HUES64 (cell line): ENCODE data around the gene IPO7.

ENCODE experiments used
- H3K27ac ChIP-seq: 2 replicates; pipeline ENCODE4 v1.7.0; 2013; ENCODE audit warnings: low read depth, low read length, inconsistent platforms
- H3K27me3 ChIP-seq: 2 replicates; pipeline ENCODE4 v1.6.1; 2013; ENCODE audit warnings: mild to moderate bottlenecking, low read length; ENCODE audit not compliant: insufficient read depth
- H3K36me3 ChIP-seq: 2 replicates; pipeline ENCODE4 v1.6.1; 2013; ENCODE audit warnings: mild to moderate bottlenecking, low read length; ENCODE audit not compliant: insufficient read depth
- H3K4me1 ChIP-seq: 2 replicates; pipeline ENCODE4 v1.6.1; 2013; ENCODE audit warnings: mild to moderate bottlenecking, low read length, moderate library complexity; ENCODE audit not compliant: insufficient read depth
- H3K4me3 ChIP-seq: 2 replicates; pipeline ENCODE4 v1.5.1; 2013; ENCODE audit warnings: mild to moderate bottlenecking, low read length, moderate library complexity
- H3K9ac ChIP-seq: 2 replicates; pipeline ENCODE4 v1.6.1; 2013; ENCODE audit warnings: mild to moderate bottlenecking, low read depth, low read length
- H3K9me3 ChIP-seq: 2 replicates; pipeline ENCODE4 v1.6.1; 2013; ENCODE audit warnings: low read depth, low read length; ENCODE audit not compliant: insufficient read depth
- WGBS: fragments of 150-250, 120-280 bp; methylation state at CpG from one replicate; pipeline ENCODE4 v1.1.7; 2013; ENCODE audit warnings: missing lambda C conversion rate; 5-methylcytosine and 5-hydroxymethylcytosine counted together

Gene IPO7

DNA sequence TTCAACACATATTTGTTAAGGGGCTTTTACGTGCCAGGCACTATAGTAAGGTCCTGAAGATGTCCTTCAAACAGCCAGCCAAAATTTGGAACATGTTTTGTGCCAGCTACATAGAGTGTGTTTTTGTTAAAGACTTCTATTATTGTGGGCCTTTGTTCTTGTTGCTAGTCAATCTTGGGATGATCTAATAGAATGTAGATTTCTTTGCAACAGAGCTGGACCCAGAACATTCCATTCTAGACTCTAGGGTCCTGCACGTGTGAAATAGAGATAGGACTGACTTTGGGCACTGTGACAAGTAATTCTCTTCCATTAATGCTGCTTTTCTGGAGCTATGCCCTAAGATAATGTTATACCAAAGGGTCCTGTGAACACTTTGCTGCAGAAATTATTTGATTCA, 16.9 kb upstream of the IPO7 start:
- H3K9ac ChIP-seq = no peak overlapping the region
- 74% methylated on average over 2 of the region's 2 CpGs for WGBS
- H3K36me3 ChIP-seq = no peaks in the 10 kb centered on the region
- H3K27ac ChIP-seq = no peak overlapping the region
- H3K4me1 ChIP-seq = peaks cover 21% of the 10 kb centered on the region
- no peaks in the 10 kb centered on the region for H3K9me3 ChIP-seq
- H3K27me3 ChIP-seq = no peaks in the 10 kb centered on the region
- no peak overlapping the region for H3K4me3 ChIP-seq

- H3K9me3 ChIP-seq = no peaks in the 10 kb centered on the region
- H3K4me3 ChIP-seq = no peak overlapping the region
- 100% methylated on average over 1 of the region's 1 CpG for WGBS
- H3K27ac ChIP-seq = no peak overlapping the region
- no peak overlapping the region for H3K9ac ChIP-seq
- H3K4me1 ChIP-seq = peaks cover 16% of the 10 kb centered on the region
- no peaks in the 10 kb centered on the region for H3K27me3 ChIP-seq
- no peaks in the 10 kb centered on the region for H3K36me3 ChIP-seq
Observed at GRCh38 chr11:9377036-9377435, 7.4 kb upstream of the IPO7 start.

DNA sequence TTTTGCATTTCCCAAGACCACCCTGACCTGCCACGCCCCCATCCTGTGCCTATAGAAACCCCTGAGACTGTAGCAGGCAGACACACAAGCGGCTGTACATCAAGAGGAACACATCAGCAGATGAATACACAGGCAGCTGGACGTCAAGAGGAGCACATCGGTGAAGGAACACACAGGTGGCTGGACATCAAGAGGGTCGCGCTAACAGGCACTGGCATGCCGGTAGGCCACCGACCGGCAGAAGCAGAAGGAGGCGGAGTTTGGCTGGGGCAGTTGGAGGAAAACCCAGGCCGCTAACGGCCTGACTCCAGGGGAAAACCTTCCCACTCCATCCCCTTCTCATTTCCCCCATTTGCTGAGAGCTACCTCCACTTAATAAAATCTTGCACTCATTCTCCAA, 5.4 kb upstream of the IPO7 start:
- Histone ChIP-seq H3K9ac (no peak overlapping the region), H3K9me3 (no peaks in the 10 kb centered on the region), H3K27me3 (no peaks in the 10 kb centered on the region), H3K36me3 (no peaks in the 10 kb centered on the region), H3K4me1 (peaks cover 8% of the 10 kb centered on the region; the same call in 1 of the 2 replicates), H3K27ac (no peak overlapping the region), H3K4me3 (no peak overlapping the region)
- WGBS = 82% methylated on average over 12 of the region's 12 CpGs

DNA sequence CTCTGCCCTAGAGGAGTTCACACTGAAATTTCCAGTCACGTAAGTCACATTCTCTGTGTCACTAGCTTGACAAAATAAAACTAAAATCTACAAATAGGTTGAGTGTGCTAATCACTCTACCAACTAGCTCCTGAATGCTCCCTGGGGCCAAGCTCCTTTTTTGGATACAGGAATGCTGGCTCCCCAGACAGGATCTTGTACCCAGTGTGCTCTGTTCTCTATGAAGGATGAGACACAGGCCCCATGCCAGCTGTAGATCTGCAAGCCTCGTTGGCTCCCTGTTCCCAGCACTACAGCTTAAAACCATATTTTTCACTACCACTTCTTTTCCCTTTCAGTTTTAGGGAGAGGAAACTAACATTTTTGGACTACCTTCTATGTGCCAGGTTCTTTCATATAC, 3.7 kb upstream of the IPO7 start:
- 80% methylated on average over 2 of the region's 2 CpGs for WGBS
- Histone ChIP-seq H3K4me3 (no peak overlapping the region), H3K27ac (0 out of 2 replicates have a peak overlapping the region, but pooled peaks have one; percentile 12), H3K9me3 (no peaks in the 10 kb centered on the region), H3K36me3 (no peaks in the 10 kb centered on the region), H3K27me3 (no peaks in the 10 kb centered on the region), H3K4me1 (peaks cover 8% of the 10 kb centered on the region; the same call in 1 of the 2 replicates), H3K9ac (peak overlapping the region; percentile 2; the same call in 1 of the 2 replicates)

GRCh38 chr11:9385327-9385899, 961 bp downstream of the IPO7 start:
- Histone ChIP-seq H3K27me3 (no peaks in the 10 kb centered on the region), H3K9me3 (no peaks in the 10 kb centered on the region), H3K27ac (peak overlapping the region; percentile 95), H3K4me3 (peak overlapping the region; percentile 77), H3K9ac (peak overlapping the region; percentile 97), H3K36me3 (peaks cover 29% of the 10 kb centered on the region), H3K4me1 (peaks cover 22% of the 10 kb centered on the region; the same call in 1 of the 2 replicates)
- WGBS = 12% methylated on average over 9 of the region's 10 CpGs

DNA sequence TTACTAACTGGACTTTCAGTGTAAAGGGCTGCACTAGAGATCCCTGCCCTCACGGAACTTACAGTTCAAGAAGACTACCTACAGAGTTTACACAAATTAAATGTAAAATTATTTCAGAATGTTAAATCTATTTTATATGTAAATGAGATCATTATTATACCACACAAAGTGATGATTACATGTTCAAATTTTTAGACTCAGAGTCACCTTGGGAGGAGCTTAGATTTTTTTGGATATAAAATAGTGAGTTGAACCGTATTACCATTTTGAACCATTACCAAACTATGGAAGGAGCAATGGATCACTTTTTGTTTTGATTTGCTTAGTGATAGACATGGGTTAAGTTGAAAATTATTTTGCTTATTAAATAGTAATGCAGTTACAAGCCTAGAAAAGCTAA, 1.6 kb downstream of the IPO7 start:
- 85% methylated on average over 2 of the region's 2 CpGs for WGBS
- Histone ChIP-seq H3K4me3 (peak overlapping the region; percentile 77), H3K27me3 (no peaks in the 10 kb centered on the region), H3K27ac (no peak overlapping the region), H3K4me1 (peaks cover 16% of the 10 kb centered on the region; the same call in 1 of the 2 replicates), H3K36me3 (peaks cover 31% of the 10 kb centered on the region), H3K9ac (peak overlapping the region; percentile 97; the same call in 1 of the 2 replicates), H3K9me3 (no peaks in the 10 kb centered on the region)

GRCh38 chr11:9386901-9387300, 2.4 kb downstream of the IPO7 start:
- no peaks in the 10 kb centered on the region for H3K27me3 ChIP-seq
- peak overlapping the region; percentile 77; the same call in 1 of the 2 replicates for H3K4me3 ChIP-seq
- no peak overlapping the region for H3K27ac ChIP-seq
- WGBS = 77% methylated on average over 1 of the region's 1 CpG
- H3K9me3 ChIP-seq = no peaks in the 10 kb centered on the region
- H3K9ac ChIP-seq = no peak overlapping the region
- H3K36me3 ChIP-seq = peaks cover 36% of the 10 kb centered on the region
- H3K4me1 ChIP-seq = peaks cover 16% of the 10 kb centered on the region; the same call in 1 of the 2 replicates

GRCh38 chr11:9396310-9396709, 11.9 kb downstream of the IPO7 start:
- H3K27me3 ChIP-seq = no peaks in the 10 kb centered on the region
- H3K36me3 ChIP-seq = peaks cover 29% of the 10 kb centered on the region
- H3K4me3 ChIP-seq = no peak overlapping the region
- H3K27ac ChIP-seq = 0 out of 2 replicates have a peak overlapping the region, but pooled peaks have one; percentile 22
- H3K9me3 ChIP-seq = no peaks in the 10 kb centered on the region
- no peak overlapping the region for H3K9ac ChIP-seq
- 95% methylated on average over 10 of the region's 10 CpGs for WGBS
- H3K4me1 ChIP-seq = no peaks in the 10 kb centered on the region

GRCh38 chr11:9396752-9397151, 12.3 kb downstream of the IPO7 start:
- H3K4me1 ChIP-seq = no peaks in the 10 kb centered on the region
- H3K4me3 ChIP-seq = no peak overlapping the region
- no peak overlapping the region for H3K27ac ChIP-seq
- no peaks in the 10 kb centered on the region for H3K27me3 ChIP-seq
- no peaks in the 10 kb centered on the region for H3K9me3 ChIP-seq
- 98% methylated on average over 3 of the region's 3 CpGs for WGBS
- no peak overlapping the region for H3K9ac ChIP-seq
- peaks cover 29% of the 10 kb centered on the region for H3K36me3 ChIP-seq

- Histone ChIP-seq H3K4me1 (no peaks in the 10 kb centered on the region), H3K36me3 (peaks cover 26% of the 10 kb centered on the region), H3K27ac (no peak overlapping the region), H3K27me3 (no peaks in the 10 kb centered on the region), H3K9ac (no peak overlapping the region), H3K4me3 (no peak overlapping the region), H3K9me3 (no peaks in the 10 kb centered on the region)
- 97% methylated on average over 3 of the region's 4 CpGs for WGBS
Observed at GRCh38 chr11:9397746-9398680, 13.6 kb downstream of the IPO7 start.

DNA sequence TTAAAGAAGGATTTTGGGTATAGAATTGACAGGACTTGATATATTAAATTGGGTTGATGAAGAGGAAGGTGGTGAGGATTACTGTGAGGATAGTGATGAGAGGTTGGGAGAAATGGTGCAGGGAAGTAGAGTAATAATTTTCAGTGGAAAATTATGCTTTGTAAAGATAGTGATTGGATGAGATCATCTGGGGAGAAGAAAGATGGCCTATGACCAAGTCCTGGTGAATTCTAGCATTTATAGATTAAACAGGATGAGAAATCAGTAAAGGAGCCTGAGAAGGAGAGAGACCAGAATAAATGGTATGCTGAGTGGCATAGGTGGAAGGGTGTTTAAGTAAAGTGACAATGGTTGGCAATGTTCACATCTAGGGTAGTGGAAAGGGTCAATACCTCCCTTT, 15.0 kb downstream of the IPO7 start:
- Histone ChIP-seq H3K27me3 (no peaks in the 10 kb centered on the region), H3K9ac (no peak overlapping the region), H3K4me1 (no peaks in the 10 kb centered on the region), H3K9me3 (no peaks in the 10 kb centered on the region), H3K27ac (no peak overlapping the region), H3K36me3 (peaks cover 35% of the 10 kb centered on the region), H3K4me3 (no peak overlapping the region)
